ENCODE data around the gene GBE1.

GBE1 gene

GRCh38 chr3:81545572-81545971, 215.9 kb downstream of the GBE1 start:
- H3K27me3 Mint-ChIP-seq (ENCODE audit: low read depth): no peaks in the 10 kb centered on the region
- no peaks in the 10 kb centered on the region for H3K36me3 Mint-ChIP-seq (ENCODE audit: low read depth)
- H3K27ac Mint-ChIP-seq: no peak overlapping the region
- H3K4me3 Mint-ChIP-seq: no peak overlapping the region
- H3K9me3 Mint-ChIP-seq: peaks cover 18% of the 10 kb centered on the region
- DNase-seq (ENCODE audit: low spot score): no peak
- no peaks in the 10 kb centered on the region for H3K4me1 Mint-ChIP-seq (ENCODE audit: low read depth)

- no peak for DNase-seq (ENCODE audit: low spot score)
- Mint-ChIP-seq H3K36me3 (ENCODE audit: low read depth) (no peaks in the 10 kb centered on the region), H3K9me3 (peaks cover 10% of the 10 kb centered on the region), H3K4me1 (ENCODE audit: low read depth) (no peaks in the 10 kb centered on the region), H3K27me3 (ENCODE audit: low read depth) (no peaks in the 10 kb centered on the region), H3K4me3 (no peak overlapping the region), H3K27ac (no peak overlapping the region)
Measured at GRCh38 chr3:81544385-81544784, 217.1 kb downstream of the GBE1 start.

DNA sequence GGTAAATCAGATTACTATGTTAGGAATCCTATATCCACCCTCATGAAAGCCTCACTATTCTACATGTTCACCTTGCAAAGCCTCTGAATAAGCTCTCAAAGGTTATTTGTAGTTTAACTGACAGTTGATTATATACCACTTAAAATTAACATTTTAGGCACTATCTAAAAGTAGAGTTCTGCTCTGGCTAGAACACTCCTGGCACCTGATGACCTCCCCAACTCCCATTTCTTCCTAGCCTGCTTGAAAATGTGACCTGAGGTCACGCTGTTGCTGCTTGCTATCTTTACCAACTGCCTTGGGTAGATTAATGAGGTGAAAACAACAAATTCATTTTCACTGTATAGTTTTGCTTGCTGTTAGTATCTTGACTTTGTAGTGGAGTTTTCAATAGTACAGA, 220.7 kb downstream of the GBE1 start:
- H3K36me3 Mint-ChIP-seq (ENCODE audit: low read depth): no peaks in the 10 kb centered on the region
- no peak overlapping the region for H3K4me3 Mint-ChIP-seq
- no peak overlapping the region for H3K27ac Mint-ChIP-seq
- H3K27me3 Mint-ChIP-seq (ENCODE audit: low read depth): no peaks in the 10 kb centered on the region
- DNase-seq (ENCODE audit: low spot score): no peak
- no peaks in the 10 kb centered on the region for H3K4me1 Mint-ChIP-seq (ENCODE audit: low read depth)
- H3K9me3 Mint-ChIP-seq: no peaks in the 10 kb centered on the region

DNA sequence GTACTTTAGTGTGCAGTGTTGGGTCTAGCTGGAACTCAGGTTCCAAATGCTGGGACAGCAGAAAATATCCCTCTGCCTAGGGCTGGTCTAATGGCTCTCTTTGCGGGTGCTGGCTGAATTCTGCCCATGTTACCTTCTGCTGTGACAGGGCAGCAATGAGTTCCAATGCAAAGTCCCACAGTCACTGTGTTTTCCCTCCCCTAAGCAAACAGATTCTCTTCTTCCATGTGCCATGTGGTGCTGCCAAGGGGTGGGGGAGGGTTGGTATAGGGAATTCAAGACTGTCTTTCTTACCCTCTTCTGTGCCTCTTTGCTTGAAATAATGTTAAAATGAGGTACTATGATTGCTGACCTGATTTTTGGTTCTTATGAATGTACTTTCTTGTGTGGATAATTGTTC, 229.6 kb downstream of the GBE1 start:
- Mint-ChIP-seq H3K9me3 (no peaks in the 10 kb centered on the region), H3K36me3 (ENCODE audit: low read depth) (peaks cover 32% of the 10 kb centered on the region), H3K27ac (no peak overlapping the region), H3K4me3 (no peak overlapping the region), H3K4me1 (ENCODE audit: low read depth) (no peaks in the 10 kb centered on the region), H3K27me3 (ENCODE audit: low read depth) (no peaks in the 10 kb centered on the region)
- DNase-seq (ENCODE audit: low spot score): no peak

GRCh38 chr3:81531263-81531662, 230.2 kb downstream of the GBE1 start:
- H3K27me3 Mint-ChIP-seq (ENCODE audit: low read depth): no peaks in the 10 kb centered on the region
- peaks cover 34% of the 10 kb centered on the region for H3K36me3 Mint-ChIP-seq (ENCODE audit: low read depth)
- no peak overlapping the region for H3K27ac Mint-ChIP-seq
- H3K4me3 Mint-ChIP-seq: no peak overlapping the region
- no peak for DNase-seq (ENCODE audit: low spot score)
- H3K9me3 Mint-ChIP-seq: no peaks in the 10 kb centered on the region
- no peaks in the 10 kb centered on the region for H3K4me1 Mint-ChIP-seq (ENCODE audit: low read depth)

DNA sequence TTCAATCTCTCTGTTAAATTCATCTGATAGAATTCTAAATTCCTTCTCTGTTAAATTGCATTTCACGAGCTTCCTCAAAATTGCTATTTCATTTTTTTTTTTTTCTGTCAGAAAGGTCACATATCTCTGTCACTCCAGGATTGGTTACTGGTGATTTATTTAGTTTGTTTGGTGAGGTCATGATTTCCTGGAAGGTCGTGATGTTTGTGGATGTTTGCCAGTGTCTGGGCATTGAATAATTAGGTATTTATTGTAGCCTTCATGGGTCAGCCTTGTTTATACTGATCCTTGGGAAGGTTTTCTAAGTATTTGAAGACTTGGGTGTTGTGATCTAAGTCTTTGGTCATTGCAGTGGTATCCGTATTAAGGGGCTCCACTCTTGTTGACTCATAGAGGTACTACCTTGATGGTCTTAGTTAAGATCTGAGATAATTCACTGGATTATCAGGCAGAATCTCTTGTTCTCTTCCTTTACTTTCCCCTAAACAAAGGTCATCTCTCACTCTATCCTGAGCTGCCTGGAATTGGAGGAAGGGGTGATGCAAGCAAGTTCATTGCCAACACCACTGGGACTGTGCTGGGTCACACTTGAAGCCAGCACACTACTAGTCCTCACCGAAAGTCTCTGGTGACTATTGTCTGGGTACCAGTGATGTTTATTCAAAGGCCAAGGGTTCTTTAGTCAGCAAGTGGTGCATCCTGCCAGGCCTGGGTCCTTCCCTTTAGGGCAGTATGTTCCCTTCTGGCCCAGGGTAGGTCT, 231.1 kb downstream of the GBE1 start:
- H3K4me3 Mint-ChIP-seq: no peak overlapping the region
- DNase-seq (ENCODE audit: low spot score): no peak
- no peak overlapping the region for H3K27ac Mint-ChIP-seq
- H3K36me3 Mint-ChIP-seq (ENCODE audit: low read depth): peaks cover 37% of the 10 kb centered on the region
- H3K9me3 Mint-ChIP-seq: peaks cover 3% of the 10 kb centered on the region
- no peaks in the 10 kb centered on the region for H3K4me1 Mint-ChIP-seq (ENCODE audit: low read depth)
- no peaks in the 10 kb centered on the region for H3K27me3 Mint-ChIP-seq (ENCODE audit: low read depth)

DNA sequence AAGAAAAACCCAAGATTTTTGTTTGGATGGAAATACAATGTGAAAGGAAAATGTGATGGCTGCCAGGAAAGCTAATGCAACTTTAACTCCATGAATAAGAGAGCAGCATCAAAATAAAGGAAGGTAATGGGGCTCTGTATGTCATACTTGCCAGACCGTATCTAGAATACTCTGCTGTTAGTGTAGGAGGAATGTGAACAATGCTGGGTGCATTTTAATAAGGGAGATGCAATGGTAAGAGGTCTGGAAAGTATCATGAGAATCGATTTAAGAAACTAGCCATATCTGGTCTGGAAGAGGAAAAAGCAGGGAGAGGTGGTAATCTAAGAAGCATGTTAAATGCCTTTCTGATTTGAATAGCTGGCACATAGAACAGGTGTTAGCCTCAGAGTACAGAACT, 239.6 kb downstream of the GBE1 start:
- no peak overlapping the region for H3K27ac Mint-ChIP-seq
- no peaks in the 10 kb centered on the region for H3K4me1 Mint-ChIP-seq (ENCODE audit: low read depth)
- peaks cover 3% of the 10 kb centered on the region for H3K9me3 Mint-ChIP-seq
- H3K36me3 Mint-ChIP-seq (ENCODE audit: low read depth): peaks cover 4% of the 10 kb centered on the region
- no peaks in the 10 kb centered on the region for H3K27me3 Mint-ChIP-seq (ENCODE audit: low read depth)
- DNase-seq (ENCODE audit: low spot score): no peak
- no peak overlapping the region for H3K4me3 Mint-ChIP-seq

GRCh38 chr3:81518945-81519344, 242.5 kb downstream of the GBE1 start:
- H3K4me1 Mint-ChIP-seq (ENCODE audit: low read depth): no peaks in the 10 kb centered on the region
- H3K9me3 Mint-ChIP-seq: no peaks in the 10 kb centered on the region

DNA sequence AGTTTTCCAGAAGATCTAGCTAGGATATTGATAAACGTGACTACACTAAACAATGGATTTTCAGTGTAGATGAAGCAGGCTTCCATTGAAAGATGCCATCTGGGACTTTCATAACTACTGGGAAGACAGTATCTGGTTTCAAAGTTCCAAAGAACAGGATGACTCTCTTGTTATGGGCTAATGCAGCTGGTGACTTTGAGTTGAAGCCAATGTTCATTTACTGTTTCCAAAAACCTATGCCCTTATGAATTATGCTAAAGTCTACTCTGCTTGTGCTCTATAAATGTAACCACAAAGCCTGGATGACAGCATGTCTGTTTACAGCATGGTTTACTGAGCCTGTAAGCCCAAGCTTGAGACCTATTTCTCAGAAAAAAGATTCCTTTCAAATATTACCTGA, 245.4 kb downstream of the GBE1 start:
- Mint-ChIP-seq H3K4me1 (ENCODE audit: low read depth) (no peaks in the 10 kb centered on the region), H3K27ac (no peak overlapping the region), H3K27me3 (ENCODE audit: low read depth) (no peaks in the 10 kb centered on the region), H3K9me3 (no peaks in the 10 kb centered on the region), H3K36me3 (ENCODE audit: low read depth) (no peaks in the 10 kb centered on the region), H3K4me3 (no peak overlapping the region)
- DNase-seq (ENCODE audit: low spot score): no peak

More at GRCh38 chr3:81518945-81519344, 242.5 kb downstream of the GBE1 start:
- Mint-ChIP-seq H3K36me3 (ENCODE audit: low read depth) (no peaks in the 10 kb centered on the region), H3K4me3 (no peak overlapping the region), H3K27ac (no peak overlapping the region), H3K27me3 (ENCODE audit: low read depth) (no peaks in the 10 kb centered on the region)
- DNase-seq (ENCODE audit: low spot score): no peak

- Mint-ChIP-seq H3K9me3 (no peaks in the 10 kb centered on the region), H3K4me1 (ENCODE audit: low read depth) (no peaks in the 10 kb centered on the region), H3K27ac (no peak overlapping the region), H3K27me3 (ENCODE audit: low read depth) (no peaks in the 10 kb centered on the region), H3K36me3 (ENCODE audit: low read depth) (no peaks in the 10 kb centered on the region), H3K4me3 (no peak overlapping the region)
- DNase-seq (ENCODE audit: low spot score): no peak
Measured at GRCh38 chr3:81513591-81513990, 247.9 kb downstream of the GBE1 start.

GRCh38 chr3:81503026-81503425, 258.4 kb downstream of the GBE1 start:
- Mint-ChIP-seq H3K4me1 (ENCODE audit: low read depth) (no peaks in the 10 kb centered on the region), H3K27ac (no peak overlapping the region), H3K4me3 (no peak overlapping the region), H3K27me3 (ENCODE audit: low read depth) (no peaks in the 10 kb centered on the region), H3K9me3 (no peaks in the 10 kb centered on the region), H3K36me3 (ENCODE audit: low read depth) (no peaks in the 10 kb centered on the region)
- DNase-seq (ENCODE audit: low spot score): no peak

- DNase-seq (ENCODE audit: low spot score): no peak
- no peaks in the 10 kb centered on the region for H3K27me3 Mint-ChIP-seq (ENCODE audit: low read depth)
- no peaks in the 10 kb centered on the region for H3K9me3 Mint-ChIP-seq
- H3K4me1 Mint-ChIP-seq (ENCODE audit: low read depth): no peaks in the 10 kb centered on the region
- no peak overlapping the region for H3K4me3 Mint-ChIP-seq
- H3K27ac Mint-ChIP-seq: no peak overlapping the region
- no peaks in the 10 kb centered on the region for H3K36me3 Mint-ChIP-seq (ENCODE audit: low read depth)
Measured at GRCh38 chr3:81502236-81502635, 259.2 kb downstream of the GBE1 start.

DNA sequence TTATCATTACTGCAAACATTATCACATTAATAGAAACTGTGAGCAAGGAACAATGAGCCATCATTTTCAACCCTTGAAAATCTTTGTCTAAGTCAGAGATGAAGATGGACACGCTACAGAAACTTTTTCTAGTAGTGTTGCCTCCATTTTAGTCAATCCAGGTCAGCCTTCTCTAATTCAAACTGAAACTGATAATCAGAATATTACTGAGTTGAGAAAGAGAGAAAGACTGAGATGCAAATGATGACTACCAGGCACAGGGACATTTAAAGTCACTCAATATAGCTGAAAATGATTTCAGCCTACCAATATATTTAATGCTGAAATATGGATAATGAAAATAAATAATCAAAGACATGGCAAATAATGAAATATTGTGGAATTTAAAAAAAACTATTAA, 261.4 kb downstream of the GBE1 start:
- Mint-ChIP-seq H3K27me3 (ENCODE audit: low read depth) (no peaks in the 10 kb centered on the region), H3K36me3 (ENCODE audit: low read depth) (no peaks in the 10 kb centered on the region), H3K4me3 (no peak overlapping the region), H3K27ac (no peak overlapping the region), H3K9me3 (no peaks in the 10 kb centered on the region), H3K4me1 (ENCODE audit: low read depth) (no peaks in the 10 kb centered on the region)
- no peak for DNase-seq (ENCODE audit: low spot score)

DNA sequence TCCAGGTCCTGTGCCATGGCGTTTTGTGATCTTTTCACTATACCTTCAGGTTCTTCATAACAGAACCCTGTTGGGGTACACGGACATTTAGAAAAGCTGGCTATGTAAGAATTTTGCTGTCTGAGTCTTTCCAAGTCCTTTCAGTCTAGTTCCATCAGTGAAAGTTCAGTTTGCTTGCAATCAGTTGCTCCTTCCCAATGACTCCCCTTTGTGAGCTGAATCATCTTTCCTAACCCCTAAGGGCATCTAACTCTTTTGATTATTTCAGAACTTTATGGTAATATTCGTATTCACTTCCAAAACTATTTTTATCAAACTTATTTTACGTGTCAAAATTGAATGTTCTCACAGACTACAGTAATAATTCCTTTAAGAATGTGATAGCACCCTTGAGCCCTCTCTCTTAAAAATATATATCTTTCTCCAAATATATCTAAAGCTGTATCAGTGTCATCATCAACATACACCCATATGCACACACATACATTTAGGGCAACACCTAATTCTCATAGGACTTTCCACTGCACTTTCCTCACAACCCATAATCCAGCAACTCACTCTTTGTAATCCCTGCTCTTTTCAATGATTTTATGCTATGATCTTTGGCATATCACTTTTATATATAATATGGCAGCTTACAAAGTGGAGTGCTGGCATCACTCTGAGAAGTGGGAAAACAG, 263.7 kb downstream of the GBE1 start:
- no peak for DNase-seq (ENCODE audit: low spot score)
- no peaks in the 10 kb centered on the region for H3K36me3 Mint-ChIP-seq (ENCODE audit: low read depth)
- no peak overlapping the region for H3K27ac Mint-ChIP-seq
- H3K9me3 Mint-ChIP-seq: no peaks in the 10 kb centered on the region
- no peaks in the 10 kb centered on the region for H3K4me1 Mint-ChIP-seq (ENCODE audit: low read depth)
- H3K27me3 Mint-ChIP-seq (ENCODE audit: low read depth): no peaks in the 10 kb centered on the region
- H3K4me3 Mint-ChIP-seq: no peak overlapping the region
